Fibroblast of mammary gland (primary cell): Measurements from ENCODE around the gene GNAT2.

ENCODE experiments used
- DNase-seq: peaks from one replicate; pipeline ENCODE4 v3.0.0-alpha.2; 2010; ENCODE audit warnings: low read depth
- H3K4me3 ChIP-seq: 2 replicates; pipeline ENCODE4 v1.5.1; 2011; ENCODE audit warnings: low read depth, mild to moderate bottlenecking, low read length, moderate library complexity; ENCODE audit not compliant: control insufficient read depth
- TF ChIP-seq, protein P1 (sequence below): conservative IDR thresholded peaks from 2 replicates; pipeline ENCODE4 v1.5.1; 2011; ENCODE audit warnings: low read depth, low read length, inconsistent platforms; ENCODE audit not compliant: control insufficient read depth, insufficient read depth

Gene GNAT2

DNA sequence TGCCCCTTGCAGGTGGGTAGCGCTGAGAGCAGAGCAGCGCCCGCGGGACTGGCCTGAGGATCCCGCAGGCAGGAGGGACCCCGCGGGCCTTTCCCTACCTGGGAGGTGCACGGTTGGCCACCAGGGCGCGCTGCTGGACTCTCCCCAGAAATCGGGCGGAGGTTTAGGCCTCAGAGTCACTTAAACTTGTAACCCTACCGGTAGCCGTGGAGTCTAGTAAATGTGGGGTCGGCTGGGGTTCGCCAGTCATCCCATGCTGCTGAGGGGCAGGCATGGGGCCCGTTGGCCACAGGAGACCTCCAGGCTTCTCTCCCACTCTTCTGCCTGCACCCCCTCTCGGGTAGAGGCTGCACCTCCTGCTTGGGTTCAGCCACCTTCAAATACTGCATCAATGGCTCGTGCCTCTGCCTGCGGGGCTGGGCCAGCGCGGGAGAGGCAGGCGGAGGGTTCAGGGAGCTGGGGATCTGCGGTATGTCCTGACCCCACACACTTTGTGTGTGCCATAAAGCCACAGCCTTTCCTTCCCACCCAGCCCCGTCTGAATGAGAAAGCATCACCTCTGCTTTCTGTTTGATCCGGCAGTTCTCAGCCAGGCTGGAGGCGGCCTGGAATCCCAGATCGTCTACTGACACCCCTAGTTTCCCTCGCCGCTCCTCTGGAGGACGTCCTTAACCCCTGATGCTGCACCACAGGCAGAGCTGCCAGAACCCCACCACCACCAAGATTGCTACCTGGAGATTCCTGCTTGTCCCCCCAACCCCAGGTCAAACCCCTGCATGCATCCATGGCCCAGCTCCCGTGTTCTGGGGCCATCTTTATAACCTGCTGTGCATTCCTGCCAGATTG is 24.2 kb upstream of the GNAT2 start:
- TF ChIP-seq, protein P1, sequence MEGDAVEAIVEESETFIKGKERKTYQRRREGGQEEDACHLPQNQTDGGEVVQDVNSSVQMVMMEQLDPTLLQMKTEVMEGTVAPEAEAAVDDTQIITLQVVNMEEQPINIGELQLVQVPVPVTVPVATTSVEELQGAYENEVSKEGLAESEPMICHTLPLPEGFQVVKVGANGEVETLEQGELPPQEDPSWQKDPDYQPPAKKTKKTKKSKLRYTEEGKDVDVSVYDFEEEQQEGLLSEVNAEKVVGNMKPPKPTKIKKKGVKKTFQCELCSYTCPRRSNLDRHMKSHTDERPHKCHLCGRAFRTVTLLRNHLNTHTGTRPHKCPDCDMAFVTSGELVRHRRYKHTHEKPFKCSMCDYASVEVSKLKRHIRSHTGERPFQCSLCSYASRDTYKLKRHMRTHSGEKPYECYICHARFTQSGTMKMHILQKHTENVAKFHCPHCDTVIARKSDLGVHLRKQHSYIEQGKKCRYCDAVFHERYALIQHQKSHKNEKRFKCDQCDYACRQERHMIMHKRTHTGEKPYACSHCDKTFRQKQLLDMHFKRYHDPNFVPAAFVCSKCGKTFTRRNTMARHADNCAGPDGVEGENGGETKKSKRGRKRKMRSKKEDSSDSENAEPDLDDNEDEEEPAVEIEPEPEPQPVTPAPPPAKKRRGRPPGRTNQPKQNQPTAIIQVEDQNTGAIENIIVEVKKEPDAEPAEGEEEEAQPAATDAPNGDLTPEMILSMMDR = peak; percentile 78
- DNase-seq = peak; percentile 69
- H3K4me3 ChIP-seq = no peak overlapping the region

- DNase-seq = peak; percentile 54
- TF ChIP-seq, protein P1 = no peak
- no peak overlapping the region for H3K4me3 ChIP-seq
Measured at GRCh38 chr1:109642626-109643025, 23.2 kb upstream of the GNAT2 start.

- no peak overlapping the region for H3K4me3 ChIP-seq
- TF ChIP-seq, protein P1 = no peak
- no peak for DNase-seq
Measured at GRCh38 chr1:109641861-109642260, 22.4 kb upstream of the GNAT2 start.

DNA sequence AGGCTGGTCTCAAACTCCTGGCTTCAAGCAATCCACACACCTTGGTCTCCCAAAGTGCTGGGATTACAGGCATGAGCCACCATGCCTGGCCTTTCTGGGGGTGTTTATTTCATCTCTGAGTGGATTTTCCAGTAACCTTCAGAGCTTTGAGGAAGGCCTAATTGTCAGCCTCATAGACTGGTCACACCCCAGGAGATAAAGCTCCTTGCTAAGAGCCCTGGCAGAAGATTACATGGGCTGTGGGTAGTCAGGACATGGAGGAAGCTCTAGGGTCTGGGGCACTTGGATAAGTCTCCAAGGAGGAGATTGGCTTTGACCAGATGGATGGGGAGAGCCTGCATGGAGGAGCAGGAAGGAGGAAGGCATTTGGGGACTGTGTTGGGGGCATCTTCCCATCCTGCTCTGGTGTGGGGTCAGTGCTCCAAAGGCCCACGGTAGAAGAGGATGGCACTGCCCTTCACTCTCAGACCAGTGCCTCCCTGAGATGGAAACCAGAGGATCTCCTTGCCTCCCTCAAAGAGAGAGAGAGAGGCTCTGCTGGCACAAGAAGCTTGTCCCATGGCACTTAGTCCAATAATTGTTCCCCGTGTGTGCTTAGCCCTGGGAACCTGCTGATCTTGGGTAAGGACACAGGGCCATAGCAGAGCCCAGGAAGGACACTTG is 21.8 kb upstream of the GNAT2 start:
- TF ChIP-seq, protein P1 = no peak
- no peak overlapping the region for H3K4me3 ChIP-seq
- DNase-seq = no peak

GRCh38 chr1:109640285-109640865 is 21.0 kb upstream of the GNAT2 start:
- no peak overlapping the region for H3K4me3 ChIP-seq
- DNase-seq = peak; percentile 66
- TF ChIP-seq, protein P1 = peak; percentile 96

DNA sequence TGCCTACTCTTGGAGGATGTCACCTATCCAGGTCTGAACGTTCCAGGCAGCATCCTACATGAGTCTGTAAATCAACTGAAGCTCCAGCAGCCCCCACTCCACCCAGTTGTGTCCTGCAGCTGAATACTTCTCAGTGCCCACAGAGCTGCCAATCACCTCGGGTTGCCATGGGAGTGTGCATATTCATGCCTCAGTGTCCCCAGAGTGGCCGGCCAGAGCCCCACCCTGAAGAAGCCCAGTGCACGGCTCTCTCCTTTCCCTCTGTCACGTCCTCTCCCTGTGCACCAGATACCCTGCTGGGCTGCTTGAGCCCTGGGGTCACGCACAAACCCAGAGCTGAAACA is 20.4 kb upstream of the GNAT2 start:
- TF ChIP-seq, protein P1 = no peak
- DNase-seq = no peak
- no peak overlapping the region for H3K4me3 ChIP-seq
